Neural progenitor cell (in vitro differentiated cells): Measurements from ENCODE around the gene MAB21L4. TPM values are rescaled to one million over a fixed set of nuclear protein-coding genes. Genes with fewer than 3 reads are reported as not detected.

Experiments
- DNase-seq: peaks from one replicate; pipeline ENCODE4 v3.0.0-alpha.2; 2016; ENCODE audit warnings: low spot score
- H2AFZ ChIP-seq: fragments of 200-600 bp; sonication (generic); replicated peaks from 2 replicates; pipeline ENCODE4 v1.6.1; 2016; ENCODE audit warnings: antibody characterized with exemption
- H3F3A ChIP-seq: fragments of 200-600 bp; sonication (generic); 2 replicates; pipeline ENCODE4 v1.6.1; 2016; ENCODE audit warnings: antibody characterized with exemption, low read depth
- H3K27ac ChIP-seq: fragments of 200-600 bp; sonication (generic); 2 replicates; pipeline ENCODE4 v1.5.1; 2016; ENCODE audit warnings: mild to moderate bottlenecking
- H3K27me3 ChIP-seq: fragments of 200-600 bp; sonication (generic); 2 replicates; pipeline ENCODE4 v1.6.1; 2016; ENCODE audit warnings: mild to moderate bottlenecking, moderate library complexity
- H3K36me3 ChIP-seq: fragments of 200-600 bp; sonication (generic); 2 replicates; pipeline ENCODE4 v1.5.1; 2016
- H3K4me1 ChIP-seq: fragments of 200-600 bp; sonication (generic); 2 replicates; pipeline ENCODE4 v1.6.1; 2016; ENCODE audit warnings: mixed run types
- H3K4me2 ChIP-seq: fragments of 200-600 bp; sonication (generic); 2 replicates; pipeline ENCODE4 v1.6.1; 2016
- H3K4me3 ChIP-seq: fragments of 200-600 bp; sonication (generic); 2 replicates; pipeline ENCODE4 v1.5.1; 2016
- H3K79me2 ChIP-seq: fragments of 200-600 bp; sonication (generic); 2 replicates; pipeline ENCODE4 v1.6.1; 2016; ENCODE audit warnings: low read depth
- H3K9ac ChIP-seq: fragments of 200-600 bp; sonication (generic); 2 replicates; pipeline ENCODE4 v1.6.1; 2016
- H3K9me3 ChIP-seq: fragments of 200-600 bp; sonication (generic); 2 replicates; pipeline ENCODE4 v1.5.1; 2016; ENCODE audit warnings: low read depth
- H4K20me1 ChIP-seq: fragments of 200-600 bp; sonication (generic); 2 replicates; pipeline ENCODE4 v1.6.1; 2016; ENCODE audit warnings: low read depth
- H3K27ac Mint-ChIP-seq: 3 replicates; pipeline ENCODE4 v1.8.0; 2021; ENCODE audit warnings: mixed read lengths
- H3K27me3 Mint-ChIP-seq: 2 replicates; pipeline ENCODE4 v1.8.0; 2022; ENCODE audit warnings: low read depth, mild to moderate bottlenecking, inconsistent platforms, moderate library complexity, mixed read lengths; ENCODE audit not compliant: insufficient read depth
- H3K36me3 Mint-ChIP-seq: 3 replicates; pipeline ENCODE4 v1.8.0; 2021; ENCODE audit warnings: mixed read lengths
- H3K4me1 Mint-ChIP-seq: 3 replicates; pipeline ENCODE4 v1.8.0; 2021; ENCODE audit warnings: mixed read lengths
- H3K4me3 Mint-ChIP-seq: 3 replicates; pipeline ENCODE4 v1.8.0; 2021; ENCODE audit warnings: mild to moderate bottlenecking, moderate library complexity, mixed read lengths
- H3K9me3 Mint-ChIP-seq: 3 replicates; pipeline ENCODE4 v1.8.0; 2020; ENCODE audit warnings: mixed read lengths
- EZH2 ChIP-seq: fragments of 200-600 bp; sonication (generic); IDR thresholded peaks from 2 replicates; pipeline ENCODE4 v1.6.1; 2017; ENCODE audit warnings: antibody characterized with exemption, mild to moderate bottlenecking, moderate library complexity
- EZH2phosphoT487 ChIP-seq: fragments of 200-600 bp; sonication (generic); IDR thresholded peaks from 2 replicates; pipeline ENCODE4 v1.6.1; 2017; ENCODE audit warnings: antibody characterized with exemption
- total RNA-seq: library from RNA; depleted of rRNA; stranded (reverse); fragments of >200 nt; gene quantifications from 2 replicates; pipeline ENCODE4 v1.2.3, GENCODE V29; 2015; ENCODE audit warnings: low replicate concordance
- TF ChIP-seq, protein P1 (sequence below): fragments of 200-600 bp; sonication (generic); IDR thresholded peaks from 2 replicates; pipeline ENCODE4 v1.5.1; 2017; ENCODE audit warnings: antibody characterized with exemption, mild to moderate bottlenecking

MAB21L4 gene
- total RNA-seq, 1 donor from 2014 or later: not detected

DNA sequence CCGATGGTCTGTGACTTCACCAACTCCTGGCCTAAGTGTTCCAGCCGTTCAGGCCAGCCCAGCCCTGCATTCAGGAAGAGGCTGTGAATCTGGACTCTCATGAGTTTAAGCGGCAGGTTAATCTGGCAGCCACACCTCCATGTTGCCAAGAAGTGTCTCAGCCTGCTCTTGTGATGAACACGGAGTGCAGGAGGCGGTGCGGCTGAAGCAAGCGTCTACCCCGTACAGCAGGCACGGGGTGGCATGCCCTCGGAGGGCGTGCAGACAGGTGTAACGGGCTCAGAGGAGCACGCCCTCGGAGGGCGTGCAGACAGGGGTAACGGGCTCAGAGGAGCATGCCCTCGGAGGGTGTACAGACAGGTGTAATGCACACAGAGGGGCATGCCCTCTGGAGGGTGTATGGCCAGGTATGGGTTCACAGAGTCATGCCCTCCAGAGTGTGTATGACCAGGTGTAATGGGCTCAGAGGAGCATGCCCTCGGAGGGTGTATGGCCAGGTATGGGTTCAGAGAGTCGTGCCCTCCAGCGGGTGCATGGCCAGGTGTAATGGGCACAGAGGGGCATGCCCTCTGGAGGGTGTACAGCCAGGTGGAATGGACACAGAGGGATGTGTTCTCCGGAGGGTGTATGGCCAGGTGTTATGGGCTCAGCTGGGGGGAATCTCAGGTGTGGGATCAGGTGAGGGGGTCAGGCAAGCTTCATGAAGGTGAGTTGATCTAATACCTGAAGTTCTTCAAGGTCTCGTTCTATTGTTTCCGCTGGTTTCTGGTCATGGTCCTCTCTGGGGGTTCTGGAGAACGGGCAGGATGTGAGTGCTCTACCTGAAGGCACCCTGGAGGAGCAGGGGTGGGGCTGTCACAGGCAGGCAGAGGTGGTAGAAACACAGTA, 32.8 kb upstream of the MAB21L4 start:
- H3K4me2 ChIP-seq: no peak overlapping the region
- Mint-ChIP-seq H3K27me3 (peaks cover 6% of the 10 kb centered on the region), H3K27ac (no peak overlapping the region), H3K9me3 (no peaks in the 10 kb centered on the region), H3K36me3 (no peaks in the 10 kb centered on the region), H3K4me1 (peaks cover 2% of the 10 kb centered on the region), H3K4me3 (peak overlapping the region; percentile 55)
- no peaks in the 10 kb centered on the region for H3K79me2 ChIP-seq
- H3K9me3 ChIP-seq: no peaks in the 10 kb centered on the region
- no peaks in the 10 kb centered on the region for H3K36me3 ChIP-seq
- no peaks in the 10 kb centered on the region for H4K20me1 ChIP-seq
- TF ChIP-seq EZH2phosphoT487 (no peak), EZH2 (no peak)
- TF ChIP-seq, protein P1, sequence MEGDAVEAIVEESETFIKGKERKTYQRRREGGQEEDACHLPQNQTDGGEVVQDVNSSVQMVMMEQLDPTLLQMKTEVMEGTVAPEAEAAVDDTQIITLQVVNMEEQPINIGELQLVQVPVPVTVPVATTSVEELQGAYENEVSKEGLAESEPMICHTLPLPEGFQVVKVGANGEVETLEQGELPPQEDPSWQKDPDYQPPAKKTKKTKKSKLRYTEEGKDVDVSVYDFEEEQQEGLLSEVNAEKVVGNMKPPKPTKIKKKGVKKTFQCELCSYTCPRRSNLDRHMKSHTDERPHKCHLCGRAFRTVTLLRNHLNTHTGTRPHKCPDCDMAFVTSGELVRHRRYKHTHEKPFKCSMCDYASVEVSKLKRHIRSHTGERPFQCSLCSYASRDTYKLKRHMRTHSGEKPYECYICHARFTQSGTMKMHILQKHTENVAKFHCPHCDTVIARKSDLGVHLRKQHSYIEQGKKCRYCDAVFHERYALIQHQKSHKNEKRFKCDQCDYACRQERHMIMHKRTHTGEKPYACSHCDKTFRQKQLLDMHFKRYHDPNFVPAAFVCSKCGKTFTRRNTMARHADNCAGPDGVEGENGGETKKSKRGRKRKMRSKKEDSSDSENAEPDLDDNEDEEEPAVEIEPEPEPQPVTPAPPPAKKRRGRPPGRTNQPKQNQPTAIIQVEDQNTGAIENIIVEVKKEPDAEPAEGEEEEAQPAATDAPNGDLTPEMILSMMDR: no peak
- H3K4me1 ChIP-seq: no peaks in the 10 kb centered on the region
- no peak overlapping the region for H2AFZ ChIP-seq
- no peak overlapping the region for H3K4me3 ChIP-seq
- DNase-seq: no peak
- H3K27me3 ChIP-seq: no peaks in the 10 kb centered on the region
- H3K9ac ChIP-seq: no peak overlapping the region
- no peak overlapping the region for H3K27ac ChIP-seq
- H3F3A ChIP-seq: peaks cover 2% of the 10 kb centered on the region

DNA sequence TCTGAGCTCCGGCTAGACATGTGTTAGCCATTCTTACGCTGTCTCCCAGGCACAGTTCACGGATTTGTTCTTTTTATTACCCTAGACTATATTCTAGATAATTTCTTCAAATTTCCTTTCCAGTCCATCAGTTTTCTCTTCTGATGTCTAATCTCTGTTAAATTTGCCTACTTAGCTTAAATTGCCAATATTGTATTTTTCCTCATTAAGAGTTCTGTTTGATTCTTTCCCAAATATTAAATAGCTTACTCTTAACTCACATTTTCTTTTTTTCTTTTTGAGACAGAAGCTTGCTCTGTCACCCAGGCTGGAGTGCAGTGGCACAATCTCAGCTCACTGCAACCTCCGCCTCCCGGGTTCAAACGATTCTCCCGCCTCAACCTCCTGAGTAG, 31.4 kb upstream of the MAB21L4 start:
- Mint-ChIP-seq H3K27me3 (peaks cover 6% of the 10 kb centered on the region), H3K27ac (no peak overlapping the region), H3K4me3 (no peak overlapping the region), H3K36me3 (no peaks in the 10 kb centered on the region), H3K9me3 (no peaks in the 10 kb centered on the region), H3K4me1 (peaks cover 2% of the 10 kb centered on the region)
- no peak overlapping the region for H3K27ac ChIP-seq
- H3K36me3 ChIP-seq: no peaks in the 10 kb centered on the region
- TF ChIP-seq EZH2phosphoT487 (no peak), EZH2 (no peak)
- TF ChIP-seq, protein P1: no peak
- no peak overlapping the region for H3K9ac ChIP-seq
- no peak overlapping the region for H3K4me3 ChIP-seq
- H3K79me2 ChIP-seq: no peaks in the 10 kb centered on the region
- no peaks in the 10 kb centered on the region for H3K27me3 ChIP-seq
- H3K9me3 ChIP-seq: no peaks in the 10 kb centered on the region
- DNase-seq: no peak
- H3F3A ChIP-seq: peaks cover 2% of the 10 kb centered on the region
- H3K4me1 ChIP-seq: no peaks in the 10 kb centered on the region
- no peak overlapping the region for H2AFZ ChIP-seq
- H4K20me1 ChIP-seq: no peaks in the 10 kb centered on the region
- no peak overlapping the region for H3K4me2 ChIP-seq

DNA sequence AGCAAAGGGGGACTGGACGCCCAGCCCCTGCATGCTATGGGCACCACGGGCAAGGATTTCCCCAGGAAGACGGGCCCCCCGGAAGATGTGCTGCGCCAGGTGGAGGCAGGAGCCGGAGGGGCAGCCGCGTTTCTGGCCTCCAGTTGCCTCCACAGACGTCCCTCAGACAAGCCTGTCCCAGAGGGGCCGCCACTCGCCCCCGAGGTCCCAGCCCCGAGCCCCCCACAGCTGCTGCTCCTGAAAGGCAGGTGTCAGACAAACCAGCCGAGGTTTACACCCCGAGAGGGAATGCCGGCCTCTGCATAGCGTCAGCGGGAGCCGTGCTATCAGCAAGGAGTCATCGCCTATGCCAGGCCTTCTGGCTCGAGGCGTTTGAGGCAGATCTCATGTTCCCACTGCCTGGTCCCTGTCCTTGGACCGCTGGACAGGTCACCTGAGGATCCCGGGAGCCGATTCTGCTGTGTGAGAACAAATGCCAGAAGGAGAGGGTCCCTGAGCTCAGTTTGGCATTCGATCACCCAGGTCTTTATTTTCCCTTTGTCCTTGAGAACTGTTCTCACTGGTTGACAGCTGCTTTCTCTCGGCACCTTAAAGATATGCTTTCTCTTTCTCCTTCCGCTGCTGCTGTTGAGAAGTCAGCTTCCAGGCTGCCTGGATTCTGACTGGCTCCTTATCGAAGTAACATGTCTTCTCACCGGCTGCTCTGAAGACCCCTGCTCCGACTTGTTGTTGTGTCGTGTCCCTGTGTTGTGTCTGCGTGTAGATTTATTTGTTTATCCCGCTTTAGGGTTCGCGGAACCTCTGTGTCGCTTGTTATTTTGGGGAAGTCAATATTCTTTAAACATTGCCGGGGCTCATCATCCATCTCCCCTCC, 30.8 kb upstream of the MAB21L4 start:
- Histone ChIP-seq H3K4me1 (no peaks in the 10 kb centered on the region), H3K4me3 (no peak overlapping the region), H3K9ac (no peak overlapping the region), H3F3A (peaks cover 2% of the 10 kb centered on the region), H3K27ac (no peak overlapping the region), H3K9me3 (no peaks in the 10 kb centered on the region), H3K4me2 (no peak overlapping the region), H3K79me2 (no peaks in the 10 kb centered on the region), H2AFZ (peak overlapping the region; percentile 50), H3K27me3 (no peaks in the 10 kb centered on the region), H4K20me1 (no peaks in the 10 kb centered on the region), H3K36me3 (no peaks in the 10 kb centered on the region)
- DNase-seq: no peak
- Mint-ChIP-seq H3K4me1 (peaks cover 2% of the 10 kb centered on the region), H3K9me3 (no peaks in the 10 kb centered on the region), H3K4me3 (no peak overlapping the region), H3K36me3 (no peaks in the 10 kb centered on the region), H3K27me3 (peaks cover 8% of the 10 kb centered on the region), H3K27ac (no peak overlapping the region)
- TF ChIP-seq EZH2 (no peak), EZH2phosphoT487 (no peak)
- TF ChIP-seq, protein P1: no peak
